Muscle of leg (tissue), 11 donors: ENCODE measurements around the gene SEC14L2. TPM values are rescaled to one million over a fixed set of nuclear protein-coding genes. Genes with fewer than 3 reads are reported as not detected.

Source experiments
- DNase-seq: peaks from one replicate; pipeline ENCODE4 v3.0.0; 2013
- H3K27ac ChIP-seq: one replicate; pipeline ENCODE4 v1.5.1; 2013; ENCODE audit warnings: mild to moderate bottlenecking, low read length, control low read depth
- H3K27me3 ChIP-seq: one replicate; pipeline ENCODE4 v1.6.1; 2013; ENCODE audit warnings: low read length; ENCODE audit not compliant: control insufficient read depth, insufficient read depth
- H3K36me3 ChIP-seq: one replicate; pipeline ENCODE4 v1.6.1; 2013; ENCODE audit warnings: low read length; ENCODE audit not compliant: control insufficient read depth, insufficient read depth
- H3K4me1 ChIP-seq: one replicate; pipeline ENCODE4 v1.6.1; 2013; ENCODE audit warnings: low read length; ENCODE audit not compliant: control insufficient read depth, insufficient read depth
- H3K4me3 ChIP-seq: one replicate; pipeline ENCODE4 v1.5.1; 2013; ENCODE audit warnings: low read length, control low read depth
- H3K9me3 ChIP-seq: replicated peaks from 2 replicates; pipeline ENCODE4 v1.6.1; 2013; ENCODE audit warnings: low read depth, low read length; ENCODE audit not compliant: control insufficient read depth
- WGBS: methylation state at CpG from one replicate; pipeline ENCODE4 v1.1.5; 2013; ENCODE audit warnings: missing lambda C conversion rate; ENCODE audit not compliant: insufficient coverage; 5-methylcytosine and 5-hydroxymethylcytosine counted together
- polyA plus RNA-seq, 8 donors: library from polyadenylated mRNA; unstranded; fragments of 120-200 nt; gene quantifications; one replicate each; pipeline versions ENCODE4 v1.2.1 to v1.2.3, GENCODE V29; 2013; ENCODE audit warnings: inconsistent platforms in 1 of 8, low replicate concordance in 1 of 8; ENCODE audit not compliant: insufficient read length in 8 of 8, insufficient read depth in 1 of 8
- total RNA-seq: library from RNA; stranded (reverse); fragments of 120-200 nt; gene quantifications from one replicate; pipeline ENCODE4 v1.2.4, GENCODE V29; 2013

The SEC14L2 gene
- total and polyA plus RNA-seq, 9 donors, result 1.5 to 3.8 (median 2.1) TPM

DNA sequence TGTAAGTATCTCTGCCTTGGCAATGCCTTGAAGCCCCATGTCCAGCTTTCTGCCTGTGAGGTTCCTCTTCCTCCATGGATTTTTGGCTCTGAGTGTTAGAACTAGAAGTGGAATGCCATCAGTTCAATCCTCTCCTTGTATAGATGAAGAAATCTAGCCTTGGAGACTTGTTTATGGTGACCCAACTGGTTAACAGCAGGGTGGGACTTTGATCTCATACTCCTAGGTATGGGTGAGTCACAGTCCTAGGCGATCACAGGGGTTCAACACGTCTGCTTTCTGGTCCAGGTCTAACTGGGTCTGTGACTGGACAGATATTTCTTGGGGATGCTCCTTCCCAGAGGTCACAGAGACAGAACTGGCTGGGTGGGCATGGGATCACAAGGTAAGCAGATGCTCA is 19.6 kb downstream of the SEC14L2 start:
- no peak overlapping the region for H3K4me3 ChIP-seq
- peaks cover 48% of the 10 kb centered on the region for H3K36me3 ChIP-seq
- H3K9me3 ChIP-seq, result no peaks in the 10 kb centered on the region
- peaks cover 2% of the 10 kb centered on the region for H3K4me1 ChIP-seq
- H3K27ac ChIP-seq, result no peak overlapping the region
- H3K27me3 ChIP-seq, result no peaks in the 10 kb centered on the region
- 79% methylated on average over 2 of the region's 2 CpGs for WGBS
- no peak for DNase-seq

DNA sequence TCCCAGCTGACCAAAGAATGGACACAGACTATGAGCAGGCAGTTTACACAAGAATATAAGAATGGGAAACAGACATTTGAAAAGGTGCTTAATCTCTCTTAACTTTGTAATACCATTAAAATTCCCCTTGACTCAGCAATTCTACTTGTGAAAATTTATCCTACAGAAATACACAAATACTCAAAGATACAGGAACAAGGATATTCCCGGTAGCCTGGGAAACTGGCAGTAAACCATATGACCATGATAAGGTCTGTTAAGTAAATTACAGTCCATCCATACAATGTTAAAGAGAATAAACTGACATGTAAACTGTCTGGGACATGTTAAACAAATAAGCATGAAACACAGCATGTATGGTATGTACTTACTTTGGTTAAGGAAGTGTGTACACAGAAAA is 20.0 kb downstream of the SEC14L2 start:
- no CpG with 5 or more reads among the region's 1 CpG for WGBS
- DNase-seq, result no peak
- no peak overlapping the region for H3K4me3 ChIP-seq
- no peaks in the 10 kb centered on the region for H3K27me3 ChIP-seq
- H3K27ac ChIP-seq, result no peak overlapping the region
- H3K9me3 ChIP-seq, result no peaks in the 10 kb centered on the region
- H3K36me3 ChIP-seq, result peaks cover 46% of the 10 kb centered on the region
- peaks cover 2% of the 10 kb centered on the region for H3K4me1 ChIP-seq

DNA sequence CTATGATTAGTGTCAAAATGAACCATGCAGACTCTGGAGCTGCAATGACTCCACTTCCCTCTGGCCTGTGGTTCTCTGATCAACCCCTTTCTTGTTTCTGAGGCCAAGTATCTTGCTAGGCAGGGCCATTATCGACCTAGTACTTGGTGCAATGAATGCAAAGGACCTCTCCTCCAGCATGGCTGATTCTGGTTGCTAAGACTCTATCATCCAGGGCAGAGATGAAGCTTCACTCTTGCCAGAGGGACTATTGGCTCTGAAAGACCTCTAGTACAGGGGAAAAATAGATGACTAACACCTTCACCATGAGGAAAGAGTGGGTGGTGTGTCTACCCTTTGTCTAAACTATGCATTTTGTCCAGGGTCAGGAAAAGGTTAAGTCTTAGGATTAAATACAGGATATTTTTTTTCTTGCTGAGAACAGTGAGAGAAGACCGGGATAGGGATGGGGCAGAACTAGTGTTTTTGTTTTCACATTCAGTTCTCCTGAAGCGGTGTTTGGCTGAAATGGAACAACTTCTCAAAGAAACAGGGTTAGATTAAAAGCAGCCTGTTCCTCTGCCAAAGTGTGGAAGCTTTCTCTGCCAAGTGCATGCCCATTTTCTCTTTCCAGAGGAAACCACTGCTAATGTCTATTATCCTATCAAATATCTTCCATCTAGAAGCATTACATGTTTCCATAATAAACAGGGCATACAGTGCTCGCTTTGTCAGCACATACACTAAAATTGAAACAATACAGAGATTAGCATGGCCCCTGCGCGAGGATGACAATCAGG is 23.7 kb downstream of the SEC14L2 start:
- H3K9me3 ChIP-seq, result no peaks in the 10 kb centered on the region
- no peaks in the 10 kb centered on the region for H3K27me3 ChIP-seq
- no peak overlapping the region for H3K4me3 ChIP-seq
- DNase-seq, result no peak
- no peak overlapping the region for H3K27ac ChIP-seq
- 63% methylated on average over 3 of the region's 6 CpGs for WGBS
- peaks cover 30% of the 10 kb centered on the region for H3K36me3 ChIP-seq
- peaks cover 30% of the 10 kb centered on the region for H3K4me1 ChIP-seq

DNA sequence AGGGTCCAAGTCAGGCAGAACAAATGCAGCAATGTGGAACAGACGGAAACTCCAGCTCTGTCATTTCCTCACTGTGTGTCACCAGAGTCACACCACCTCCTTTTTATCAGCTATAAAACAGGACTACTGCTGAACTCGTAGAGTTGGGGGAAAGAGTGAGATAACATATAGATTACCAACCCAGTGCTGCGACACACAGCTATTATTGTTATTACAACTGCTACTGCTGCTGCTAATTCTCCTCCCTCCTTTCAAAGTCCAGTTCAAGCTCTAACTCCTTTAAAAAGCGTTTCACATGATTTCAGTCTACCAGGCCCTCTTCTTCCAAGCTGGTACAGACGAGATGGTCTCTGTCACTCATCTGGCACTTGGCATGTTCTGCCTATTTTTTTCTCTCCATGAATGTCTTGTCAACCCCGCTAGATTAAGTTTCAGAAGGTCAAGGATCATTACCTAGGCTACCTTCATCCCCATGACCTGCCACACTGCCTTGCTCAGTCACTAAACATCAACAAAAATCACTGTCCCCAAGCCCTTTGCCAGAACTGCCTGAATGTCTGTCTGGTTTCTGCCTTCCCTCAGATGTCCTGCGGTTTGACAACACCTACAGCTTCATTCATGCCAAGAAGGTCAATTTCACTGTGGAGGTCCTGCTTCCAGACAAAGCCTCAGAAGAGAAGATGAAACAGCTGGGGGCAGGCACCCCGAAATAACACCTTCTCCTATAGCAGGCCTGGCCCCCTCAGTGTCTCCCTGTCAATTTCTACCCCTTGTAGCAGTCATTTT is 25.1 kb downstream of the SEC14L2 start:
- H3K27ac ChIP-seq, result no peak overlapping the region
- no peaks in the 10 kb centered on the region for H3K27me3 ChIP-seq
- peaks cover 19% of the 10 kb centered on the region for H3K36me3 ChIP-seq
- no peak for DNase-seq
- 64% methylated on average over 4 of the region's 8 CpGs for WGBS
- H3K4me1 ChIP-seq, result peaks cover 42% of the 10 kb centered on the region
- no peak overlapping the region for H3K4me3 ChIP-seq
- no peaks in the 10 kb centered on the region for H3K9me3 ChIP-seq

DNA sequence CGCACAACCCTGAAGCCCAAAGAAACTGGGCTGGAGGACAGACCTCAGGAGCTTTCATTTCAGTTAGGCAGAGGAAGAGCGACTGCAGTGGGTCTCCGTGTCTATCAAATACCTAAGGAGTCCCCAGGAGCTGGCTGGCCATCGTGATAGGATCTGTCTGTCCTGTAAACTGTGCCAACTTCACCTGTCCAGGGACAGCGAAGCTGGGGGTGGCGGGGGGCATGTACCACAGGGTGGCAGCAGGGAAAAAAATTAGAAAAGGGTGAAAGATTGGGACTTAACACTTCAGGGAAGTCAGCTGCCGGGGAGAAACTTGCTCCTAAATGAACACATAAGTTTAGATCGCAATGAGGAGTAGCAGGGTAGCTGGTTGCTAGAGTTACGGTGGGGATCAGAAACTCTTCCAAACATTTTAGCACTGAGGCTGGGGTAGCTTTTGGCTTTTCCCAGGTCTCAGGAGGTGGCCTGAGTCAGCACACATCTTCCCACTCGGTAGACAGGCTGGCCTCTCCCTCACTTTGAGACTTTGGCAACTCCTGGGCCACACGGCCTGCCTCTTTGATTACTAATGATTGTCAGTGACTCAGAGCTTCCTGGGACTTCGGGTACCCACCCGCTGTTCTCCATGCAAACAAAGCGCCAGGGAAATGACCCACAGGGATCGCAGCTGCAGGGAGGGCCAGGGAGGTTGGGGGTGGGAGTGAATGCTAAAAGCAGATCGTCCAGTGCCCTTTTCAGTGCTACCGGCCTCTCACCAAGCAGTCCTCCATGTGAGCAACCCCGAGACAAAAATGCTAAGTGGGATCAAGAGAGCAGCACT is 25.9 kb downstream of the SEC14L2 start:
- peak overlapping the region; percentile 60 for H3K4me3 ChIP-seq
- H3K9me3 ChIP-seq, result no peaks in the 10 kb centered on the region
- H3K4me1 ChIP-seq, result peaks cover 42% of the 10 kb centered on the region
- H3K27me3 ChIP-seq, result no peaks in the 10 kb centered on the region
- peak overlapping the region; percentile 98 for H3K27ac ChIP-seq
- peak; percentile 77 for DNase-seq
- WGBS, result 25% methylated on average over 12 of the region's 18 CpGs
- peaks cover 14% of the 10 kb centered on the region for H3K36me3 ChIP-seq

DNA sequence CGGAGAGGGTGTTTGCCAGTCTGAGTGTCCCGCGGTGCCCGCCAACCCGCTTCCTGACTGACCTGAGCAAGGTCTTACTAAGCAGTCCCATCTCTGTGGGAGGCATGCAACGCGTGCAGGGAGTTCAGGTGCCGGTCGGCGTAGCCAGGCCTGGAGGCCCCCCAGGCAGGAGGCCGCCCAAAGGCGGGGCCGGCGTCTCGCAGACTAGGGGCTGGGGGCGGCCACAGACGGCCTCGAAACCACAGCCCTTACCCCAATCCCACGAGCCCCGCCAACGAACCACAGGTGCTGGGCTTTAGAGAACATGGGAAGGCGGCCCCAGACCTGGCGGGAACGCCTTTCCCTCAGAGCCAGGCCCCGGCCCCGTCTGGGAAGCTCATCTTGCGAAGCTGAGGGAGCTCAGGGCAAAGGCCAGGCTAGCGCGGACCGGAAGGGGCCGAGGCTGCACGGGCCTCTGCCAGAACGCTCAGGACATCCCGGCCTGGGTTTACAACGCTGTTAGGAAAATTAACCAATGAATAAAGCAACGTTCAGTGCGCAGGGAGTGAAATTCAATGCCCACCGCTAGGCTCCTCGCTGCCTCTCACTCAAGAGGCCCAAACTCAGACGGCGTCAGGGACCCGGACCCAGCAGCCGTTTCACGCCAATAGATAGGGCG is 26.6 kb downstream of the SEC14L2 start:
- Histone ChIP-seq H3K36me3 (peaks cover 10% of the 10 kb centered on the region), H3K4me1 (peaks cover 42% of the 10 kb centered on the region), H3K4me3 (peak overlapping the region; percentile 60), H3K27ac (peak overlapping the region; percentile 98), H3K9me3 (no peaks in the 10 kb centered on the region), H3K27me3 (no peaks in the 10 kb centered on the region)
- no peak for DNase-seq
- 0% methylated on average over 45 of the region's 45 CpGs for WGBS

DNA sequence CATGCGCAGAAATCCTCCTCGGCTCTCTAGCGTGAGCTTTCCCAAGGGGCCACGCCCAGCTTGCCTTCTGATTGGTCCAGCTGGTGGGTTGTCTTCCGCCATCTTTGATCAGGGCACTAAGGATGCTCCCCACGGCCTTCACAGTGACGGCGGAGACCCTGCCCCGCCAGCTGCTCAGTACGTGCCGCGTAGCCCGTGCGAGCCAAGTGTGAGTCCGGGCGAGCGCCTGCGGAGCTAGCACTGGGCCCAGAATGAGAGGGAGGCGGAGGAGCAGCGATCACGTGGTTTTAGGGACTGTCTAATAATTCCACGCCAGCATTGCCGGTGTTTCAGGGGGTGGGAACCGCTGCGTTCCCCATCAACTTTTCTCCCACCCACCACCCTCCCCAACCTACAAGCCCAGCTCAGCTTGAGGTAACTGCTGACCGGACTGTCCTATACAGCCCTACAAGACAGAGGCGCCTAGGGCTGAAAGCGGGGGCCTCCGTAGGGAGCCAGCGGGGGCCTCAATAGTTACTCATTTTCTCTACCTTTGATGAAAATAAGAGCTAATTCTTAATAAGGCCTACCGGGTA is 27.2 kb downstream of the SEC14L2 start:
- peak overlapping the region; percentile 60 for H3K4me3 ChIP-seq
- H3K27ac ChIP-seq, result peak overlapping the region; percentile 98
- no peaks in the 10 kb centered on the region for H3K27me3 ChIP-seq
- H3K4me1 ChIP-seq, result peaks cover 42% of the 10 kb centered on the region
- peaks cover 5% of the 10 kb centered on the region for H3K36me3 ChIP-seq
- 0% methylated on average over 19 of the region's 31 CpGs for WGBS
- DNase-seq, result peak; percentile 100
- H3K9me3 ChIP-seq, result no peaks in the 10 kb centered on the region

DNA sequence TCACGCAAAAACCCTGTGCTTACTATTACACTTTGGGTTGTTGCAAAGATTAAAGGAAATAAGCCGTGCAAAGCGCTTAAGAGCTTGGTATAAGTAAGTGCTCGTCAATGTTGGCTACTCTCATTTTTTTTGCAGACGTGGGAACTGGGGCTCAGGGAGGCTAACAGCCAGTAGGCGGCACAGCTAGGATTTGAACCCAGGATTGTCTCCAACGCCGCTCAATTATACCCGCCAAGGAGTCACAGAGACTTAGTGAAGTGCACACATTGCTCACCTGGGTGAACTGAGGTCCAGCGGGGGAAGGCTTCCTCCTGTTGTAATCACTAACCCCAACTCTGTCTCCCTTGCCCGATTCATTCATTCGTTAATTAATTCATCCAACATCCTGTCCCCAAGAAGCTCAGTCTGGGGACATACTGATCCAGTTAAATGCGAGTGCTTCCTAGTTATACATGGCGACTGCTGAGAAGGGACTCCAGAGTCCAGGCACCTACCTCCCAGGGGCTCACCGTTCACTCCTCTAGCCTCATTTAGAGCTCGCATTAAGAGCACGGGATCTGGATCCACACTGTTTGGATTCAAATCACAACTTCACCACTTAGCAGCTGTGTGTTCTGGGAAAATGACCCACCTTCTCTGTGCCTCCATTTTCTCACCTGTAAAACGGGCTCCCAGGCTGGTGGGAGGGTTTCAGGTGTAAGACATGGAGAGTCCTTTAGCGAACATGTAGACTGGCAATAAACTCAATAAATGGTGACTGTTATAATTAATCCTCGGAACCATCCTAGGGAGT is 27.9 kb downstream of the SEC14L2 start:
- 40% methylated on average over 12 of the region's 20 CpGs for WGBS
- Histone ChIP-seq H3K27ac (peak overlapping the region; percentile 98), H3K4me1 (peaks cover 42% of the 10 kb centered on the region), H3K4me3 (peak overlapping the region; percentile 77), H3K27me3 (no peaks in the 10 kb centered on the region), H3K36me3 (peaks cover 5% of the 10 kb centered on the region), H3K9me3 (no peaks in the 10 kb centered on the region)
- peak; percentile 44 for DNase-seq

DNA sequence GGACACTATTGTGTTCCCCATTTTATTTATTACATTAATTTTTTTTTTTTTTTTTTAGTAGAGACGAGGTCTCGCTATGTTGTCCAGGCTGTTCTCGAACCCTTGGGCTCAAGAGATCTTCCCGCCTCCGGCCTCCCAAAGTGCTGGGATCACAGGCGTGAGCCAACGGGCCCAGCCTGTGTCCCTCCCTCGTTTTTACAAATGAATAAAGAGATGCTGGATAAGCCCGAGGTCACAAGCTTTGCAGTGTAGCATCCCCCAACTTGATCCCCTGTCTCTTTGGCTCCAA is 28.5 kb downstream of the SEC14L2 start:
- DNase-seq, result no peak
- peaks cover 42% of the 10 kb centered on the region for H3K4me1 ChIP-seq
- no peaks in the 10 kb centered on the region for H3K9me3 ChIP-seq
- H3K27ac ChIP-seq, result peak overlapping the region; percentile 74
- WGBS, result 14% methylated on average over 4 of the region's 9 CpGs
- H3K36me3 ChIP-seq, result peaks cover 3% of the 10 kb centered on the region
- H3K27me3 ChIP-seq, result no peaks in the 10 kb centered on the region
- peak overlapping the region; percentile 77 for H3K4me3 ChIP-seq
